ENCODE data around the gene MAPK8. TPM values are rescaled to one million over a fixed set of nuclear protein-coding genes. Genes with fewer than 3 reads are reported as not detected.

The MAPK8 gene
- total RNA-seq, 1 experiment from 2014 or later: 83.3 TPM

- intact Hi-C loops (cut with micrococcal nuclease; ENCODE audit: unreplicated experiment): loop anchor here (1.0 kb wide), 1 partner anchor 22 kb away; no protein-coding TSS in a partner anchor
- Mint-ChIP-seq H3K27ac (ENCODE audit: unreplicated experiment) (no peak overlapping the region), H3K36me3 (ENCODE audit: insufficient read depth, unreplicated experiment) (peaks cover 17% of the 10 kb centered on the region), H3K27me3 (ENCODE audit: insufficient read depth, unreplicated experiment) (no peaks in the 10 kb centered on the region), H3K4me1 (ENCODE audit: low read depth, unreplicated experiment) (peaks cover 10% of the 10 kb centered on the region), H3K4me3 (ENCODE audit: unreplicated experiment) (no peak overlapping the region), H3K9me3 (ENCODE audit: unreplicated experiment) (no peaks in the 10 kb centered on the region)
- CTCF ChIA-PET: interaction anchor here (0.6 kb wide), 1 partner anchor 488 kb away, joined by 5 read pairs; no protein-coding TSS in a partner anchor
- POLR2A ChIA-PET: no interaction called here
- no TSS peak for BruUV-seq (replicated peaks)
- no peaks in the 10 kb centered on the region for H3K36me3 ChIP-seq (ENCODE audit: control insufficient read depth, insufficient read depth, low read length)
- TF ChIP-seq CTCF (IDR thresholded peaks at IDR 0.05; ENCODE audit: insufficient read depth in 1 of 2, low read depth in 1 of 2, low read length in 1 of 2, severe bottlenecking in 1 of 2, unreplicated experiment in 1 of 2): no peak
- no peak for DNase-seq
- H3K4me1 ChIP-seq: peaks cover 17% of the 10 kb centered on the region
- no peak overlapping the region for H3K4me3 ChIP-seq (ENCODE audit: low read depth, low read length)
- H3K27me3 ChIP-seq (replicated peaks; ENCODE audit: control insufficient read depth, insufficient read depth, low read length): no peaks in the 10 kb centered on the region
- H3K9me3 ChIP-seq: no peaks in the 10 kb centered on the region
Observed at GRCh38 chr10:48439031-48439430, 132.6 kb downstream of the MAPK8 start.

DNA sequence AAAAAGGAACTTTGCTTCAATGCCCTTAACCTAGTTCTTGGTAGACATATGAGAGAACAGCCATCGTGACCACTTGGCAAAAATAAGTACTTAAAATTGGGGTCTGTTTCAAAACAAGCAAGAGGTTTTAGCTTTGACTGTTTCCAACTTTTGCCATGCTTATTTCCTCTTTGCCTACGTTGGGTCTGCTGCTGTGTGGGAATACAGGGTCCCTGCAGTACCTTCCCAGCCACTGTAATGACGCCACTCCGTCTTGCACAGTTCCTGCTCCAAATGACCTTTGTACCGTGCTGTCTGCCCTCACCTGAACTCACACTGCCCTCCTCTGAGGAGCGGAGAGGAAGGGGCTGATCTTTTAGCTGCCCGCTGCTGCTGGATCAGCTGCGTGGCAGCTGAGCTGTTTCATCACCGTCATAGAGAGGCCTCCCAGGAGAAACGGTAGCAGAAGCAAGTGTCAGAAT, 133.1 kb downstream of the MAPK8 start:
- no peak overlapping the region for H3K4me3 ChIP-seq (ENCODE audit: low read depth, low read length)
- CTCF ChIA-PET: interaction anchor here (0.8 kb wide), 2 partner anchors 30 to 64 kb away, joined by 3 read pairs; no protein-coding TSS in a partner anchor
- H3K27me3 Mint-ChIP-seq (ENCODE audit: insufficient read depth, unreplicated experiment): no peaks in the 10 kb centered on the region
- intact Hi-C loops (cut with micrococcal nuclease; ENCODE audit: unreplicated experiment): loop anchor here (1.0 kb wide), 1 partner anchor 22 kb away; no protein-coding TSS in a partner anchor
- H3K36me3 Mint-ChIP-seq (ENCODE audit: insufficient read depth, unreplicated experiment): peaks cover 13% of the 10 kb centered on the region
- H3K27ac Mint-ChIP-seq (ENCODE audit: unreplicated experiment): no peak overlapping the region
- H3K4me3 Mint-ChIP-seq (ENCODE audit: unreplicated experiment): no peak overlapping the region
- no peaks in the 10 kb centered on the region for H3K36me3 ChIP-seq (ENCODE audit: control insufficient read depth, insufficient read depth, low read length)
- H3K4me1 ChIP-seq: peaks cover 17% of the 10 kb centered on the region
- no peaks in the 10 kb centered on the region for H3K9me3 Mint-ChIP-seq (ENCODE audit: unreplicated experiment)
- DNase-seq: peak in 1 of 2 experiments; percentile 57
- POLR2A ChIA-PET: interaction anchor here (0.5 kb wide), 1 partner anchor 166 kb away, joined by 3 read pairs; no protein-coding TSS in a partner anchor
- no peaks in the 10 kb centered on the region for H3K9me3 ChIP-seq
- no TSS peak for BruUV-seq (replicated peaks)
- no peak for TF ChIP-seq CTCF (IDR thresholded peaks at IDR 0.05; ENCODE audit: insufficient read depth in 1 of 2, low read depth in 1 of 2, low read length in 1 of 2, severe bottlenecking in 1 of 2, unreplicated experiment in 1 of 2)
- H3K27me3 ChIP-seq (replicated peaks; ENCODE audit: control insufficient read depth, insufficient read depth, low read length): no peaks in the 10 kb centered on the region
- H3K4me1 Mint-ChIP-seq (ENCODE audit: low read depth, unreplicated experiment): peaks cover 10% of the 10 kb centered on the region

DNA sequence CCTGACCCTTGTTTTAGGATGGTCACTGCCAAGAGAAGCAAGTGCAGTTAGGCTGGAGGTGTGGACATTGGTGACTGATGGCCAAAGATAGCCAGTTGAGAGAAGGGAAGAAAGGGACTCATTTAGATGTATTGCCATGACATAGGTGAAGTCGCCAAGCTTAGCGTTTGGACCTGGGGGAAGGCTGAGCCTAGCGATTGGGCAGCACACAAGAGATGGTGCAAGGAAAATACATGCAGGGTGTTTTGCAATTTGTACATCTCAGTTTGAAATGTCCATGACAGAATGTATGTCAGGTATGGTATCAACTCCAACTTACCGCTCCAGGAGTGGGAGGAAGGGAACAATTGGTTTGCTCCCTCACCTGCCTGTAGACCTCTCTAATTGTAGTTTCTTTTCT, 134.3 kb downstream of the MAPK8 start:
- Histone ChIP-seq H3K4me3 (ENCODE audit: low read depth, low read length) (no peak overlapping the region), H3K4me1 (peaks cover 17% of the 10 kb centered on the region), H3K36me3 (ENCODE audit: control insufficient read depth, insufficient read depth, low read length) (no peaks in the 10 kb centered on the region), H3K9me3 (no peaks in the 10 kb centered on the region), H3K27me3 (replicated peaks; ENCODE audit: control insufficient read depth, insufficient read depth, low read length) (no peaks in the 10 kb centered on the region)
- Mint-ChIP-seq H3K27me3 (ENCODE audit: insufficient read depth, unreplicated experiment) (no peaks in the 10 kb centered on the region), H3K27ac (ENCODE audit: unreplicated experiment) (no peak overlapping the region), H3K4me1 (ENCODE audit: low read depth, unreplicated experiment) (peaks cover 10% of the 10 kb centered on the region), H3K4me3 (ENCODE audit: unreplicated experiment) (no peak overlapping the region), H3K36me3 (ENCODE audit: insufficient read depth, unreplicated experiment) (peaks cover 11% of the 10 kb centered on the region), H3K9me3 (ENCODE audit: unreplicated experiment) (no peaks in the 10 kb centered on the region)
- no TSS peak for BruUV-seq (replicated peaks)
- ChIA-PET POLR2A (no interaction called here), CTCF (no interaction called here)
- DNase-seq: no peak
- TF ChIP-seq CTCF (IDR thresholded peaks at IDR 0.05; ENCODE audit: insufficient read depth in 1 of 2, low read depth in 1 of 2, low read length in 1 of 2, severe bottlenecking in 1 of 2, unreplicated experiment in 1 of 2): no peak
- intact Hi-C loops (cut with micrococcal nuclease; ENCODE audit: unreplicated experiment): no loop called here
